Hepatocyte (in vitro differentiated cells): ENCODE data around the gene PABPN1L. TPM values are rescaled to one million over a fixed set of nuclear protein-coding genes. Genes with fewer than 3 reads are reported as not detected.

ENCODE experiments used
- DNase-seq: peaks from one replicate; pipeline ENCODE4 v3.0.0-alpha.2; 2016; ENCODE audit warnings: low spot score
- H2AFZ ChIP-seq: fragments of 200-600 bp; sonication (generic); 2 replicates; pipeline ENCODE4 v1.6.0; 2016; ENCODE audit warnings: antibody characterized with exemption, mild to moderate bottlenecking
- H3K27ac ChIP-seq: fragments of 200-600 bp; sonication (generic); 2 replicates; pipeline ENCODE4 v1.5.1; 2016; ENCODE audit warnings: mild to moderate bottlenecking
- H3K27me3 ChIP-seq: fragments of 200-600 bp; sonication (generic); 2 replicates; pipeline ENCODE4 v1.6.1; 2016
- H3K36me3 ChIP-seq: fragments of 200-600 bp; sonication (generic); replicated peaks from 2 replicates; pipeline ENCODE4 v1.5.1; 2016; ENCODE audit warnings: low read depth; ENCODE audit not compliant: insufficient read depth
- H3K4me1 ChIP-seq: fragments of 200-600 bp; sonication (generic); 2 replicates; pipeline ENCODE4 v1.5.1; 2016; ENCODE audit warnings: mild to moderate bottlenecking, moderate library complexity; ENCODE audit not compliant: insufficient read depth
- H3K4me2 ChIP-seq: fragments of 200-600 bp; sonication (generic); 2 replicates; pipeline ENCODE4 v1.6.0; 2016
- H3K4me3 ChIP-seq: fragments of 200-600 bp; sonication (generic); 2 replicates; pipeline ENCODE4 v1.5.1; 2016; ENCODE audit warnings: mild to moderate bottlenecking
- H3K79me2 ChIP-seq: fragments of 200-600 bp; sonication (generic); 2 replicates; pipeline ENCODE4 v1.6.0; 2017; ENCODE audit warnings: mild to moderate bottlenecking
- H3K9me2 ChIP-seq: fragments of 200-600 bp; sonication (generic); replicated peaks from 2 replicates; pipeline ENCODE4 v1.6.0; 2017; ENCODE audit warnings: mild to moderate bottlenecking; ENCODE audit not compliant: insufficient read depth
- H3K9me3 ChIP-seq: fragments of 200-600 bp; sonication (generic); 2 replicates; pipeline ENCODE4 v1.5.1; 2016; ENCODE audit warnings: low read depth, mild to moderate bottlenecking
- H4K20me1 ChIP-seq: fragments of 200-600 bp; sonication (generic); 2 replicates; pipeline ENCODE4 v1.6.0; 2016; ENCODE audit warnings: mild to moderate bottlenecking; ENCODE audit not compliant: insufficient read depth, poor library complexity, severe bottlenecking
- EZH2 ChIP-seq: fragments of 200-600 bp; sonication (generic); IDR thresholded peaks from 2 replicates; pipeline ENCODE4 v1.6.1; 2016; ENCODE audit warnings: antibody characterized with exemption, mild to moderate bottlenecking, borderline replicate concordance
- EZH2phosphoT487 ChIP-seq: fragments of 200-600 bp; sonication (generic); IDR thresholded peaks from one replicate; pipeline ENCODE4 v1.6.1; 2018; ENCODE audit warnings: antibody characterized with exemption, mild to moderate bottlenecking, low read depth, moderate library complexity; ENCODE audit not compliant: unreplicated experiment, severe bottlenecking
- WGBS: methylation state at CpG from one replicate; pipeline ENCODE4 v1.1.6; 2016; ENCODE audit warnings: low lambda C conversion rate; ENCODE audit errors: missing lambda C conversion rate; 5-methylcytosine and 5-hydroxymethylcytosine counted together
- polyA plus RNA-seq: library from polyadenylated mRNA; unstranded; fragments of >200 nt; fragmentation: Nextera tagmentation; extraction: Ambion mirVana; gene quantifications from 2 replicates; pipeline ENCODE4 v1.2.1, GENCODE V29; 2016
- total RNA-seq: library from RNA; depleted of rRNA; stranded (reverse); fragments of >200 nt; gene quantifications from 2 replicates; pipeline ENCODE4 v1.2.3, GENCODE V29; 2014
- TF ChIP-seq, protein P1 (sequence below): fragments of 200-600 bp; sonication (generic); IDR thresholded peaks from 2 replicates; pipeline ENCODE4 v1.5.1; 2016; ENCODE audit warnings: antibody characterized with exemption, mild to moderate bottlenecking; ENCODE audit not compliant: poor library complexity

PABPN1L gene
- total and polyA plus RNA-seq, 2 experiments from 2014 or later, result not detected

GRCh38 chr16:88911136-88911945 lies 44.9 kb upstream of the PABPN1L start:
- H3K27ac ChIP-seq, result no peak overlapping the region
- H3K4me1 ChIP-seq, result peaks cover 4% of the 10 kb centered on the region
- no peaks in the 10 kb centered on the region for H3K27me3 ChIP-seq
- no peak for DNase-seq
- 89% methylated on average over 36 of the region's 36 CpGs for WGBS
- TF ChIP-seq EZH2phosphoT487, result no peak
- no peak for TF ChIP-seq EZH2
- TF ChIP-seq, protein P1, sequence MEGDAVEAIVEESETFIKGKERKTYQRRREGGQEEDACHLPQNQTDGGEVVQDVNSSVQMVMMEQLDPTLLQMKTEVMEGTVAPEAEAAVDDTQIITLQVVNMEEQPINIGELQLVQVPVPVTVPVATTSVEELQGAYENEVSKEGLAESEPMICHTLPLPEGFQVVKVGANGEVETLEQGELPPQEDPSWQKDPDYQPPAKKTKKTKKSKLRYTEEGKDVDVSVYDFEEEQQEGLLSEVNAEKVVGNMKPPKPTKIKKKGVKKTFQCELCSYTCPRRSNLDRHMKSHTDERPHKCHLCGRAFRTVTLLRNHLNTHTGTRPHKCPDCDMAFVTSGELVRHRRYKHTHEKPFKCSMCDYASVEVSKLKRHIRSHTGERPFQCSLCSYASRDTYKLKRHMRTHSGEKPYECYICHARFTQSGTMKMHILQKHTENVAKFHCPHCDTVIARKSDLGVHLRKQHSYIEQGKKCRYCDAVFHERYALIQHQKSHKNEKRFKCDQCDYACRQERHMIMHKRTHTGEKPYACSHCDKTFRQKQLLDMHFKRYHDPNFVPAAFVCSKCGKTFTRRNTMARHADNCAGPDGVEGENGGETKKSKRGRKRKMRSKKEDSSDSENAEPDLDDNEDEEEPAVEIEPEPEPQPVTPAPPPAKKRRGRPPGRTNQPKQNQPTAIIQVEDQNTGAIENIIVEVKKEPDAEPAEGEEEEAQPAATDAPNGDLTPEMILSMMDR, result no peak
- H3K4me2 ChIP-seq, result no peak overlapping the region
- no peaks in the 10 kb centered on the region for H3K79me2 ChIP-seq
- no peaks in the 10 kb centered on the region for H3K36me3 ChIP-seq
- no peaks in the 10 kb centered on the region for H4K20me1 ChIP-seq
- no peaks in the 10 kb centered on the region for H3K9me3 ChIP-seq
- no peaks in the 10 kb centered on the region for H3K9me2 ChIP-seq
- no peak overlapping the region for H3K4me3 ChIP-seq
- no peak overlapping the region for H2AFZ ChIP-seq

DNA sequence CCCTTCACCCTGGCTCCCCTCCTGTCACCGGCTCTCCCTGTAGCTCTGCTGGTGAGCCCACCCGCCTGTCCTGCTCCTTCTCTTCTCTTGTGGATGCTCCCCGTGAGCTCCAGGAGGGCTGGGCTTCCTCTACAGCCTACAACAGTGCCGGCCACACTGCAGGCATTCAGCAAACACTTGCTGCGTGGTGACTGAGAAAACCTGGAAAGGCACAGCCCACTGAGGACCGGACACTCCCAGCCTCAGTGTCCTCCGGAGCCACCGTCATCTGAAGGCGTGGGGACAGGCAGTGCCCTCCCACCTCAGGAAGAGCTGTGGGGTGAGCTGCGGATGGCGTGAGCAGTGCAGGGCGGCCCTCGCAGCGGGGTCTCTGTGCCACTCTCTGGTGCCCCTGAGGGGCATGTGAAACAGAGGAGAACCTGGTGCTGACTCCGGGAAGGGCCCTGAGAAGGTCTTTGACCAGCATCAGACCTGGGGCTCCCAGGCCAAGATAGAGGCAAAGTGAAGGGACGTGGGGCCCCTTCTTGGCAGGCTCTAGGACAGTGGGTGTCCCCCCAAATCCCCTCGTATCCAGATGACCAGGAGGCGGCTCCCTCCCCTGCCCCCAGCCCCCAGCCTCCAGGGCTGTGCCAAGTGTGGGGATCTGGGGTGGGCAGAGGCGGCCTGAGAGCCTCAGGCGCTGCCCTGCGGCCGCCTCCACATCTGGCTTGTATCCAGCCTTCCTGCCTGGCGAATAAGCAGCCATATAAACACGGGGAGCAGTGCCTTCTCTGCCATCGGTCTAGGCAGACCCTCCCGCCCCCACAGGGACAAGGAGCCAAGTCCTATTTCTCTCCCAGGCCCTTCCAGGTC lies 44.0 kb upstream of the PABPN1L start:
- H3K27ac ChIP-seq, result no peak overlapping the region

GRCh38 chr16:88909431-88910210 lies 43.2 kb upstream of the PABPN1L start:
- Histone ChIP-seq H2AFZ (no peak overlapping the region), H4K20me1 (no peaks in the 10 kb centered on the region), H3K27me3 (no peaks in the 10 kb centered on the region), H3K27ac (no peak overlapping the region), H3K4me3 (no peak overlapping the region), H3K9me3 (no peaks in the 10 kb centered on the region), H3K36me3 (no peaks in the 10 kb centered on the region), H3K9me2 (no peaks in the 10 kb centered on the region), H3K79me2 (no peaks in the 10 kb centered on the region), H3K4me2 (no peak overlapping the region), H3K4me1 (peaks cover 3% of the 10 kb centered on the region)
- DNase-seq, result no peak
- TF ChIP-seq, protein P1, result no peak
- TF ChIP-seq EZH2, result no peak
- no peak for TF ChIP-seq EZH2phosphoT487
- 88% methylated on average over 43 of the region's 44 CpGs for WGBS

More for the DNA sequence above, 44.0 kb upstream of the PABPN1L start:
- Histone ChIP-seq H3K79me2 (no peaks in the 10 kb centered on the region), H3K36me3 (no peaks in the 10 kb centered on the region), H3K4me3 (no peak overlapping the region), H3K9me3 (no peaks in the 10 kb centered on the region), H3K27me3 (no peaks in the 10 kb centered on the region), H3K4me2 (no peak overlapping the region), H4K20me1 (no peaks in the 10 kb centered on the region), H2AFZ (no peak overlapping the region), H3K4me1 (peaks cover 4% of the 10 kb centered on the region), H3K9me2 (no peaks in the 10 kb centered on the region)
- no peak for DNase-seq
- no peak for TF ChIP-seq EZH2
- TF ChIP-seq EZH2phosphoT487, result no peak
- TF ChIP-seq, protein P1, result no peak
- 75% methylated on average over 22 of the region's 26 CpGs for WGBS
